Right lobe of liver (tissue), 4 donors: Measurements from ENCODE around the gene PRR22.

Source experiments
- CTCF ChIP-seq, 4 donors: fragments of 200-600 bp in 3 of 4; fragments of 450-650 bp in 1 of 4; IDR thresholded peaks; one replicate each; pipeline versions ENCODE4 v1.5.1 to v1.8.0; 2016 to 2022; ENCODE audit warnings: antibody characterized with exemption in 4 of 4, mild to moderate bottlenecking in 2 of 4
- POLR2A ChIP-seq: fragments of 450-650 bp; IDR thresholded peaks from one replicate; pipeline ENCODE4 v1.6.1; 2017; ENCODE audit warnings: antibody characterized with exemption, mild to moderate bottlenecking
- donor health status: DM: no; HTN: no; CAD: no.
- donor health status: DM: no; HTN: no; CAD: no.
- donor health status: DM: no; HTN: yes; CAD: no.

DNA sequence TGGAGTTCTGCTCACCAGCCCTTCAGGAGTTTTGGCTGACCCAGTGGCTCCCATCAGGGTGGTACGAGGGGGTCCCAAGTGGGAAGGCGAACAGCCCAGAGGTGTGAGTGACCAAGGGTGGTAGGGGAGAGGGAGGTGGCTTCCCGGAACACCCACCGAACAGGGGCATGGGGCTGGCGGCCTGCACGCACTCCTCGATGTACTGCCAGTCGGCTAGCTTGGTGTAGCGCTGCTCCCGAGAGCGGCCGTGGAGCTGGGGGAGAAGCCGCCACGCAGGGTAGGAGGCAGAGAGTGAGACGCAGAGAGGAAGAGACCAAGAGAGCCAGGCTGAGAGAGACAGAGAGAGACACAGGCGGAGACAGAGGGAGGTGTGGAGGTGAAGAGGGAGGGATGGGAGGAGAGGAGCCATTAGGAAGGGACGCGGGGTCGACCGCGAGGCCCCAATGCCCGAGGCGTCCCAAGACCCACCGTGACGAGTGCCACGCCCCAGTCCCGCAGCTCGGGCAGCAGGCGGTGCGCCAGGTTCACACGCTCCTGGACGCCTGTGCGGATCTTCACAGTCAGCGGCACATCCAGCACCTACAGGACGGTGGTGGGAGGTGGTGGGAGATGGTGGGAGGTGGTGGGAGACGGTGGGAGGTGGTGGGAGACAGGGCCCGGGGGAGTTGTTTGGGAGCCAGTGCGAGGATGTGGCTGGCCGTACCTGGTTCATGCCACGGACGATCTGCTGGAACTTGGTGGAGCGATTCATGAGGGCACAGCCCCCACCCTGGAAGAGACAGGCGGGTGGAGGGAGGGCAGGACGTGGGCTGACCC lies 2.3 kb upstream of the PRR22 start:
- TF ChIP-seq CTCF (IDR thresholded peaks at IDR 0.05) (no peak), POLR2A (no peak)
